GM18909 (cell line): ENCODE data around the gene FSIP2.

Experiments used
- ATAC-seq: cut with Tn5 transposase; IDR thresholded peaks from one replicate; pipeline ENCODE4 v1.9.1; 2021; ENCODE audit warnings: mild to moderate bottlenecking; ENCODE audit not compliant: unreplicated experiment, poor library complexity

FSIP2 gene

GRCh38 chr2:185875136-185875931, 136.7 kb downstream of the FSIP2 start:
- no peak for ATAC-seq

DNA sequence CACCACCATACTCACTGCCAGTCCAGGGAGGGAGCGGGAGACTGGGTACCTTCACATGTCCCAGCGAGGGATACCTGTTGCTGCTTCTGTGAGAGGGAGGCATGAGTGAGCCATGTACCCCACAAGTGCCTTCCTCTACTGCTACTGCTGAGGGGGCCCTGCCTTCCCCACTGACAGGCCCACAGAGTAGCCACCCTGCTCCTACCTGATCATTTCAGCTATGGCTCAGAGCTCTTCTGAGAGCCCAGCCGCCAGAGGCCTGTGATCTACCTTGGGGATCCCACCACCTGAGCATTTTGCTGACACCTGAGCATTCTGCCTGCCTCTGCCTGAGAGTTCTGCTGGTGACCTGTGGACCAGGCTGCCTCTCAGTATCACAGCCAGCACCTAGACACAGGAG, 137.6 kb downstream of the FSIP2 start:
- ATAC-seq = no peak

DNA sequence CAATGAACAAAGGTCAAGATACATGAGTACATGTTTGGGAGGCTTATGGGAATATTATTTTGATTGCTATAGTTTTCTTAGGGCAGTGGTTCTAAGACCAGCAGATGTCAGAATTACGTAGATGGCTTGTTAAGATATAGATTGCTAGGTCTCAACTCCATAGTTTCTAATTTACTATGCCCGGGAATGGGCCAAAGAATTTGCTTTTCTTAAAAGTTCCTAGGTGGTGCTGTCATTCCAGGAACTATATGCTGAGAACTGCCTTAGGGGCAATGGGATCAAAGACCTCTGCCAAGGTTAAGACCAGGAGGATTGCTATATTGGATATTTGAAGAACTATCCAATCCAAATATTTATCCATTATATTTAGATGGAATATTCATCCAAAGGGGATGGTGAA, 141.8 kb downstream of the FSIP2 start:
- ATAC-seq = no peak
